ENCODE results near the gene PKNOX1.
"Not testable (repeated sequence)": the region's sequence is repeated elsewhere in the genome, so short reads cannot be mapped to it uniquely, and the experiment has no call there.

GRCh38 chr21:43006051-43006873 is 31.9 kb downstream of the PKNOX1 start:
- TF ChIP-seq REST (IDR thresholded peaks at IDR 0.05; ENCODE audit: unreplicated experiment); EZH2 (IDR thresholded peaks at IDR 0.05; ENCODE audit: low read depth, unreplicated experiment); CTCF (conservative IDR thresholded peaks at IDR 0.05; ENCODE audit: low read depth in 2 of 2); POLR2AphosphoS5 (IDR thresholded peaks at IDR 0.05; ENCODE audit: low read depth); EZH2phosphoT487 (IDR thresholded peaks at IDR 0.05; ENCODE audit: unreplicated experiment); ZNF114 (CRISPR knock-in tag; IDR thresholded peaks at IDR 0.05); CREB1 (CRISPR knock-in tag; IDR thresholded peaks at IDR 0.05; ENCODE audit: low read depth); JUNB (IDR thresholded peaks at IDR 0.05; ENCODE audit: unreplicated experiment); NANOG (IDR thresholded peaks at IDR 0.05; ENCODE audit: borderline replicate concordance): not testable (repeated sequence)

All from GM23338 (cell line).